Activated CD4-positive, alpha-beta T cell treated with anti-CD3 and anti-CD28 coated beads, Interleukin-2, amount 50 U/mL, for 48 hours (primary cell): ENCODE measurements around the gene POU2AF1.
A peak's percentile ranks its signal among the peaks of the same experiment; 100 is the strongest.

Source experiments
- DNase-seq, 2 experiments: peaks; one replicate each; pipeline ENCODE4 v3.0.0-alpha.2; 2020

Gene POU2AF1, protein sequence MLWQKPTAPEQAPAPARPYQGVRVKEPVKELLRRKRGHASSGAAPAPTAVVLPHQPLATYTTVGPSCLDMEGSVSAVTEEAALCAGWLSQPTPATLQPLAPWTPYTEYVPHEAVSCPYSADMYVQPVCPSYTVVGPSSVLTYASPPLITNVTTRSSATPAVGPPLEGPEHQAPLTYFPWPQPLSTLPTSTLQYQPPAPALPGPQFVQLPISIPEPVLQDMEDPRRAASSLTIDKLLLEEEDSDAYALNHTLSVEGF

GRCh38 chr11:111378861-111379601 lies at the start of gene POU2AF1:
TSS of gene POU2AF1 (minus strand) at chr11:111379275. CDS start at chr11:111379177, 98 bp downstream.
- DNase-seq = peak; percentile 79 to 84

DNA sequence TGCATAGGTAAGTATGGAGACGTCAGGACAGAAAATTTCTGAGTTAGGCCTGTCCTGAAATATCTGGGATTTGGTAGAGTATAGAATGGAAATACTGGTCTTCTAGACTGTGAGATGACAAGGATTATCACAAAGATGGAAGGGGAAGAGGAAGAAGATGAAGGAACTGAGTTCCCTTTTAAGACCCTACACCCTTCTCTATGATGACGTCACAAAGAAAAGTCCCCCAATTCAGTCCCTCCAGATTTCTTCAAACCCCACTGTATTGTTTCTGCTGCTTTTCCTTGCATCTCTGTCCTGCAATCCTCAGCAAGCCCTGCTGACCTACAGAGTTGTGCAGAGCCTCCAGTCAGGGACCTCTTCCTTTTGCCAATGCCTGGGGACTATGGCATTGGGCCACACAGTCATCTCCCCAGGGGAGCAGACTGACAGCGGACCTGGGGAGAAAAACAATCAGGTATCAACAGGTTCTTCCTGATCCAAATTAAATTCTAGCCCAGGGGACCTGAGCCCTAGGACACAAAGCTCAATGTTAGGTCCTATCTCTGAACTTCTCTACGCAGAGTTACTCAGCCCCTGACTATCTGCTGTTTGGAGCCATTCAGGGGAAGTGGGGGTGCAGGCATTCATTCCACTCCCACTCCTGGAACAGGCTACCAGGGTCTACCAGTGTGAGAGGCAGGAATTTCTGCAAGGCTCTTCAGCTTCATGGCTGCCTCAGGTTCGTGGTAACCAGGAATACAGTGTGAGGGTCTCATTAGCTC lies 49.2 kb upstream of the POU2AF1 start:
- no peak for DNase-seq

DNA sequence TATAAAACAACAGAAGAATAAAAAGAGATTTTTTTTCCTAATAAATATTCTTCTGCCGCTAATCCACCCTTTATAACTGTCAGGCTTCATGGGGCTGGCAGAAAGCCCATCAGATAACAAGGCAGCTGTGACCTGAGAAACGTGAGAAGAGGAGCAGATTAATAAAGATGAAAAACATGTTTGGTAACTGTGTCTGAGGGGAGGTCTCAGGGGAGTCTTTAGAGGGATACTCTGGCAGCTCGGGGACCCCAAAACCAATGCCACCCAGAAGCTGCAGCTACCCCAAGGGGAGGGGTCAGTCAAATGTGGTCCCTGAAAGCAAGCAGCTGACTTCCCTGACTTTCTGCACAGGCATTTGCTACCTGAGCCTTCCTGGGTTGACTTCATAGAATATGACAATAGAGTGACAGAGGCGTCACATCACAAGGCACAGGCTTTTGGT lies 48.4 kb upstream of the POU2AF1 start:
- no peak for DNase-seq

GRCh38 chr11:111426617-111427016 lies 47.5 kb upstream of the POU2AF1 start:
- no peak for DNase-seq

- no peak for DNase-seq
These were observed 44.2 kb upstream of the POU2AF1 start for GRCh38 chr11:111423250-111423615.

GRCh38 chr11:111422494-111423249 lies 43.6 kb upstream of the POU2AF1 start:
- peak; percentile 69 to 74 for DNase-seq

DNA sequence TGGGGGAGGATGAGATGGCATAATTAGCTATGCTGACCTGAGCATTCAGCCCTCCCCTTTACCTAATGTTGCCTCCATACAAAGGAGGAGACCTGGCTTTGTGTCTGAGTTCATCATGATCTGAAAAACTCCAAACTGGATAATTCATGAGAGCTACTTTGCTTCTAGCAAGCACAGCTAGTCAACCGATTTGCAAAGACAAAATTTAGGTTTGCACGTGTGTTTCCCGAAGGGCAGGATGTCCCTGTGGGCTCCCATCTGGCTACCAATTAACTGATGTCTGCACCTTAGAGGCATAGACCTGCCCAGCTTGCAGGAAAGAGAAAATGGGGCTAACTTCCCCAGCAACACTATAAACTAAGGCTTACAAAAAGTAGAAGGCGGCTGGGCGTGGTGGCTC lies 42.2 kb upstream of the POU2AF1 start:
- no peak for DNase-seq

GRCh38 chr11:111419641-111420327 lies 40.7 kb upstream of the POU2AF1 start:
- no peak for DNase-seq

DNA sequence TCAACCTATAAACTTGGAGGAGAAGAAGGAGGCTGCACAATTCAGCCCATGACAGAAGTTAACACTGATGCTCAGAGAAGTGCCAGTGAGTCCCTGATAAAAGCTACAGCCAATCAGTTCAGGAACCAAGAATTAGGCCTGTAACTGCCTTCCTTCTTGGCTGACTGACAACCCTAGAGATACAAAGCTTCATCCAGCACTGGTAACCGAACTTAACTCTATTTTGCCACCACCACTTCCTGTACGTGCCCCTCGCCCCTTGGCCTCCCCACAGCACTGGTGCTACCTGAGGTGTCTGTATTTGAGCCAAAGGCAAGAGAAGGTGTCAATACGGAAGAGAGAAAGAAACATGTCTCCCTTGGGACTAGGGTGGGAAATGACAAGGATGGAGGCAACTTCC lies 40.1 kb upstream of the POU2AF1 start:
- DNase-seq = no peak

DNA sequence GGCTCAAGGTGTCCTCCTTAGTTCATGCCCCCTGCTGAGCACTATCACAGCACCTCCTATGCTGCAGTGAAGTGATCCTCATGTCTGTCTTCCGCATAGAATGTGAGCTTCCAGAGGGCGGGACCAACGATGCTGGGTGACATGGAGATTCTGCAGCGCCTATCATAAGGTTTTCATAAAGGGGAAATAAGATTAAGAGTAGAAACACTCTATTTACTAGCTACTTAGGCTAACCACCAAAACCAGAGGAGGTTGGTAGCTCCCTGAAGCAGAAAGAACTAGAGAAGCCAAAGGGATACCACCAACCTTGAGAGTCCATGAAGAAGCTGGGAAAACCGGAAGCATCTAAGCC lies 39.3 kb upstream of the POU2AF1 start:
- DNase-seq = no peak

GRCh38 chr11:111417766-111418435 lies 38.8 kb upstream of the POU2AF1 start:
- DNase-seq = no peak

- peak in 1 of 2 experiments; percentile 33 for DNase-seq
These were observed 38.1 kb upstream of the POU2AF1 start for GRCh38 chr11:111417011-111417765.

- DNase-seq = no peak
These were observed 37.3 kb upstream of the POU2AF1 start for GRCh38 chr11:111416231-111416960.

GRCh38 chr11:111414936-111415335 lies 35.9 kb upstream of the POU2AF1 start:
- DNase-seq = no peak

DNA sequence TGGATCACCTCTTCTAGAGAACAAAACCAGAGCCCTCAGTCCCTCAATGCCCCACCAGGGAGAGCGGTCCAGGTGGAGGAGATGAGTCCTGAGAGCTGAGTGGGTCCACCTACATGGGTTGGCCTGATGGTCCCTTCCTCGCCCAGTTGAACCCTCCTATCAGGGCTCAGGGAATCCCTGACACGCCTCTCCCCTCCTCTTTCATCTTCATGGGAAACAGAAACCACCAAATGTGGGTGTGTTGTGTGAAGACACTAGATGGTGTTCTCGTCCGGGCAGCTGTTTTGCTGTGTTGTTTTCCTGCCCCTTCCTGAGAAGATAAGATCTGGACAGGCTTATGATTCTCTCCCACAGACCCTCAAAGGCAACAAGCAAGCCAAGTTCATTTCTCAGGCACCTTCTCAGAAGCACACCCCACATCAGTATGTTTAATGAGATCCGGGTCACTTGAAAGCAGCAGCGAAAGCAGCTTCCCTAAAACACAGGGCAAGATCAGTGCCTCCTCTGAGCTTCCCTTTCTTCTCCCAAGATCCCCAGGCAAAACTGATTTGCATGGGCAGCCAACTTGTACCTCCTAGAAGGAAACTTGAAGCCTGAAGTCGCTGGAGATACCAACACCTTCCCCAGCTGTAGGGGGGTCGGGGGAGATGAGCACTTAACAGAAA lies 35.3 kb upstream of the POU2AF1 start:
- DNase-seq = peak in 1 of 2 experiments; percentile 30

GRCh38 chr11:111413849-111414248 lies 34.8 kb upstream of the POU2AF1 start:
- DNase-seq = peak; percentile 54 to 65

DNA sequence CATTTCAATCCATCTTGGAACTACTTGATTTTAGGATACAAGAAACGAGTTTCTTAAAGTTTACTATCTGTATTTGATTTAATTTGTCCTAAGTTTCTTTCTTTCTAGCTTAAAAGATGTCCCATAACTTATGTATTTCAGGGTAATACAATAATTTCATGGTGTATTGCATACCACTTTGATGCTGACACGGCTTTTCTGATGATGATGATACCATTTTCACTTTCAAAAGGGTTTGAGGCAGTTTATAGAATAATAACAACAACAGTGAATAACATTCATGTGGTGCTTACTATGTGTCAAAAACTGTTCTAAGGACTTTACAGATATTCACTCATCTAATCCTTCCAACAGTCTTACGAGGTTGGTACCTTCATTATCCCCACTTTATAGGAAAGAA lies 33.2 kb upstream of the POU2AF1 start:
- DNase-seq = no peak

DNA sequence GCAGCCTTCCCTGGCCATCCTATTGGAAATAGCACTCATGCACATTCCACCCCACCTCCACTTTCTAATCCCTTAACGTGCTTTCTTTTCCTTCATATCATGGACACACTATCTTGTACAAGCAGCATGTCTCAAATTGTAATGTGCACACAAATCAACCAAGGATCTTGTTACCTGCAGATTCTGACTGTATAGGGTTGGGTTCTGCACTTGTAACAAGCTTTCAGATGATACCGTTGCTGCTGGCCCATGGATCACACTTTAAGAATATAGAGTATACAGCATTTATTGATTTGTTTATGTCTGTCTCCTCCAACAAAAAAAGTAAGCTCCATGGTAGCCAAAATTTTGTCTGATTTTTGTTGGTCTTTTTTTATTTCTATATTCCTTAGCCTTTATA lies 32.4 kb upstream of the POU2AF1 start:
- no peak for DNase-seq

DNA sequence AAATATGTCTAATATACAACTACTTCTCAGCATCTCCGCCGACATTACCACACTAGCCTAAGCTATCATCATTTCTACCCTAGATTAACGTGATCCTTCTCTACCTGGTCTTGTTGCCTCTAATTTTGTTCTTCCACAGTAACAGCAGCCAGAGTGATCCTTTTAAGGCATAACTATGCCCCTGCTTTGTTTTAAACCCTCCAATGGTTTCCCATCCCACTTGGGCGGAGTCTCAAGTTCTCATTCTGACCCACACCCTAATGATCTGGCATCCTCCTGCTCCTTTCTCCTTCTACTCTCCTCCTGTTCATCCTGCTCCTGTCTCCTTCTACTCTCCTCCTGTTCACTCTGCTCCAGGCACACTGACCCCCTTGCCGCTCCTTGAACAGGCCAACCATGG lies 31.9 kb upstream of the POU2AF1 start:
- no peak for DNase-seq

DNA sequence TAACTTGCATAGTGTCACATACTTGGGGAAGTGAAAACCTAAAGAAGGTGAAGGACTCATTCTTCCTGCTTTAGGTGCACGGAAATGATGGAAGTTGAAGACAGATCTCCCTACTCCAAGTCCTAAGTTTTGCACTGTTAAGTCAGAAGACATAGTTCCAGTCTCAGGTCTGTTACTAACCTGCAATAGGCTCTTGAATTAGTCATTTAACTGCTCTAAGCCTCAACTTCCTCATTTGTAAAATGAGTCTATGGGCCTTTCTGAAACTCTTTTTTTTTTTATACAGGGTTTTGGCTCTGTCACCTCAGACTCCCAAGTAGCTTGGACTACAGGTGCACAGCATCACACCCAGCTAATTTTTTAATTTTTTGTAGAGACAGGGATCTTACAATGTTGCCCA lies 30.8 kb upstream of the POU2AF1 start:
- no peak for DNase-seq
